Nephron (organoid): Measurements from ENCODE around the gene HRH4.

Experiments used
- H3K27ac Mint-ChIP-seq, 3 experiments: 2 replicates each; pipeline ENCODE4 v1.8.0; 2020; ENCODE audit warnings: mixed read lengths in 3 of 3, mild to moderate bottlenecking in 2 of 3, moderate library complexity in 1 of 3
- H3K27me3 Mint-ChIP-seq: 2 replicates; pipeline ENCODE4 v1.8.0; 2021; ENCODE audit warnings: low read depth, mild to moderate bottlenecking, moderate library complexity, mixed read lengths
- H3K36me3 Mint-ChIP-seq: 2 replicates; pipeline ENCODE4 v1.8.0; 2020; ENCODE audit warnings: low read depth, mixed read lengths
- H3K4me1 Mint-ChIP-seq: 2 replicates; pipeline ENCODE4 v1.8.0; 2020; ENCODE audit warnings: mixed read lengths
- H3K4me3 Mint-ChIP-seq, 3 experiments: 2 replicates each; pipeline ENCODE4 v1.8.0; 2020; ENCODE audit warnings: mild to moderate bottlenecking in 3 of 3, mixed read lengths in 3 of 3, moderate library complexity in 2 of 3
- H3K9me3 Mint-ChIP-seq: 2 replicates; pipeline ENCODE4 v1.8.0; 2020; ENCODE audit warnings: mixed read lengths
- TF ChIP-seq, protein P1 (sequence below), 3 experiments: fragments of 200-600 bp; sonication (generic); IDR thresholded peaks; one replicate each; pipeline ENCODE4 v1.5.0; 2021; ENCODE audit warnings: antibody characterized with exemption in 3 of 3; ENCODE audit not compliant: unreplicated experiment in 3 of 3

HRH4 gene

GRCh38 chr18:24466771-24467170 lies 6.3 kb downstream of the HRH4 start:
- Mint-ChIP-seq H3K27ac (no peak overlapping the region), H3K36me3 (no peaks in the 10 kb centered on the region), H3K9me3 (no peaks in the 10 kb centered on the region), H3K4me3 (no peak overlapping the region), H3K4me1 (no peaks in the 10 kb centered on the region), H3K27me3 (no peaks in the 10 kb centered on the region)
- TF ChIP-seq, protein P1, sequence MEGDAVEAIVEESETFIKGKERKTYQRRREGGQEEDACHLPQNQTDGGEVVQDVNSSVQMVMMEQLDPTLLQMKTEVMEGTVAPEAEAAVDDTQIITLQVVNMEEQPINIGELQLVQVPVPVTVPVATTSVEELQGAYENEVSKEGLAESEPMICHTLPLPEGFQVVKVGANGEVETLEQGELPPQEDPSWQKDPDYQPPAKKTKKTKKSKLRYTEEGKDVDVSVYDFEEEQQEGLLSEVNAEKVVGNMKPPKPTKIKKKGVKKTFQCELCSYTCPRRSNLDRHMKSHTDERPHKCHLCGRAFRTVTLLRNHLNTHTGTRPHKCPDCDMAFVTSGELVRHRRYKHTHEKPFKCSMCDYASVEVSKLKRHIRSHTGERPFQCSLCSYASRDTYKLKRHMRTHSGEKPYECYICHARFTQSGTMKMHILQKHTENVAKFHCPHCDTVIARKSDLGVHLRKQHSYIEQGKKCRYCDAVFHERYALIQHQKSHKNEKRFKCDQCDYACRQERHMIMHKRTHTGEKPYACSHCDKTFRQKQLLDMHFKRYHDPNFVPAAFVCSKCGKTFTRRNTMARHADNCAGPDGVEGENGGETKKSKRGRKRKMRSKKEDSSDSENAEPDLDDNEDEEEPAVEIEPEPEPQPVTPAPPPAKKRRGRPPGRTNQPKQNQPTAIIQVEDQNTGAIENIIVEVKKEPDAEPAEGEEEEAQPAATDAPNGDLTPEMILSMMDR (IDR thresholded peaks at IDR 0.05; ENCODE audit: unreplicated experiment in 3 of 3): no peak

DNA sequence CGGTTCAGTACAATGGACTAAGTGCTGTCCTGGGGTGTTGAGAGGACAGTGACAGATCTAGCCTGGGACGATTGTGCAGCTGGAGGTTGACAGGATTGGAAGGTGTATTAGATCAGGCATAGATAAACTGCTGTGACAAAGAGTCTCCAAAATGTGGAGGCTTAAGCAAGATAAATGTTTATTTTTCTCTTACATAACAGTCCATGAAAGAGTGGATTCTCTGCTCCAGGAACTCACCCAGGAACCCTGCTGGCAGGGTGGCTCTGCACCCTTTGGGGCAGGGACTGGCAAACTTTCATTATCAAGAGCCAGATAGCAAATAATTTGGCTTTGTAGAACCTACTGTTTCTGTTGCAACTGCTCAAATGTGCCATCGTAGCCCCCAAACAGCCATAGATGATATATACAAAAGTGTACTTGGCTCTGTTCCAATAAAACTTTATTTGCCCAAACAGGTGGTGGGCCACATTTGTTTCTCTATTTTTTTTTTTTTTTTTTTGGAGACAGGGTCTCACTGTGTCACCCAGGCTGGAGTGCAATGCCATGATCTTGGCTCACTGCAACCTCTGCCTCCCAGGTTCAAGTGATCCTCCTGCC lies 9.7 kb downstream of the HRH4 start:
- TF ChIP-seq, protein P1 (IDR thresholded peaks at IDR 0.05; ENCODE audit: unreplicated experiment in 3 of 3): no peak
- Mint-ChIP-seq H3K9me3 (no peaks in the 10 kb centered on the region), H3K27me3 (no peaks in the 10 kb centered on the region), H3K4me3 (no peak overlapping the region), H3K27ac (no peak overlapping the region), H3K36me3 (no peaks in the 10 kb centered on the region), H3K4me1 (no peaks in the 10 kb centered on the region)

GRCh38 chr18:24470805-24471204 lies 10.4 kb downstream of the HRH4 start:
- H3K9me3 Mint-ChIP-seq: no peaks in the 10 kb centered on the region
- TF ChIP-seq, protein P1 (IDR thresholded peaks at IDR 0.05; ENCODE audit: unreplicated experiment in 3 of 3): no peak
- no peaks in the 10 kb centered on the region for H3K4me1 Mint-ChIP-seq
- no peak overlapping the region for H3K4me3 Mint-ChIP-seq
- no peak overlapping the region for H3K27ac Mint-ChIP-seq
- no peaks in the 10 kb centered on the region for H3K27me3 Mint-ChIP-seq
- H3K36me3 Mint-ChIP-seq: no peaks in the 10 kb centered on the region

DNA sequence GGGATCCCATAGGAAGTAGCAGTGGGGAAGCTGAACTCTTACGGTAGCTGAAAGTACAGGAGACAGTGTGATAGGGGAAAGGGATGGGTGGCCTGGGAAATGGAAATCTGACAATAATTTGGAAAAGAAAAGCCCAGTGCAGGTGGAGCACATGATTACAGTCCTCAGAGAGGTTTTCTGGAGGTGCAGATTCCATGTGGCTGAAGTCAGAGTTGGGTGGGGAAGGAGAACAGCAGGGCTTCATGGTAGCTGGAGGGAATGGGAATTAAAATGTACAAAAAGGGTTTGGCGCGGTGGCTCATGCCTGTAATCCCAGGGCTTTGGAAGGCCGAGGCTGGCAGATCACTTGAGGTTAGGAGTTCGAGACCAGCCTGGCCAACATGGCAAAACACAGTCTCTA lies 12.2 kb downstream of the HRH4 start:
- H3K4me3 Mint-ChIP-seq: no peak overlapping the region
- H3K9me3 Mint-ChIP-seq: no peaks in the 10 kb centered on the region
- no peaks in the 10 kb centered on the region for H3K4me1 Mint-ChIP-seq
- H3K36me3 Mint-ChIP-seq: no peaks in the 10 kb centered on the region
- H3K27me3 Mint-ChIP-seq: no peaks in the 10 kb centered on the region
- TF ChIP-seq, protein P1 (IDR thresholded peaks at IDR 0.05; ENCODE audit: unreplicated experiment in 3 of 3): no peak
- H3K27ac Mint-ChIP-seq: no peak overlapping the region

- Mint-ChIP-seq H3K27ac (no peak overlapping the region), H3K36me3 (no peaks in the 10 kb centered on the region), H3K27me3 (no peaks in the 10 kb centered on the region), H3K9me3 (no peaks in the 10 kb centered on the region), H3K4me1 (no peaks in the 10 kb centered on the region), H3K4me3 (no peak overlapping the region)
- TF ChIP-seq, protein P1 (IDR thresholded peaks at IDR 0.05; ENCODE audit: unreplicated experiment in 3 of 3): no peak
Measured at GRCh38 chr18:24474406-24474805, 14.0 kb downstream of the HRH4 start.

GRCh38 chr18:24475926-24476589 lies 15.6 kb downstream of the HRH4 start:
- Mint-ChIP-seq H3K4me1 (no peaks in the 10 kb centered on the region), H3K27me3 (no peaks in the 10 kb centered on the region), H3K9me3 (peaks cover 2% of the 10 kb centered on the region), H3K36me3 (no peaks in the 10 kb centered on the region), H3K4me3 (no peak overlapping the region), H3K27ac (no peak overlapping the region)
- TF ChIP-seq, protein P1 (IDR thresholded peaks at IDR 0.05; ENCODE audit: unreplicated experiment in 3 of 3): no peak
